ENCODE data around the gene LSM10. TPM values are rescaled to one million over a fixed set of nuclear protein-coding genes. Genes with fewer than 3 reads are reported as not detected.

LSM10 gene
- total and polyA plus RNA-seq, 9 of the 15 experiments (the other 6 are each of a cell fraction or from before 2014, with no cell fraction given) = 13.2 to 146 (median 68.9) TPM

GRCh38 chr1:36398370-36398977 lies 766 bp upstream of the LSM10 start (continued):
- TF ChIP-seq ZNF449 (CRISPR knock-in tag; IDR thresholded peaks at IDR 0.05) (peak; percentile 92), POU5F1 (IDR thresholded peaks at IDR 0.05; ENCODE audit: borderline replicate concordance, low read depth, low read length, partially characterized antibody) (no peak), PBX2 (CRISPR knock-in tag; IDR thresholded peaks at IDR 0.05; ENCODE audit: low read depth) (no peak), PBX2 (tag; conservative IDR thresholded peaks at IDR 0.05; ENCODE audit: low read depth) (peak; percentile 62; the same call in 1 of the 2 replicates), DIDO1 (tag; IDR thresholded peaks at IDR 0.05; ENCODE audit: low read depth) (peak; percentile 78; the same call in 1 of the 2 replicates), ZNF584 (CRISPR knock-in tag; IDR thresholded peaks at IDR 0.05; ENCODE audit: low read depth) (peak; percentile 90), ASH1L (IDR thresholded peaks at IDR 0.05; ENCODE audit: borderline replicate concordance, low read depth, partially characterized antibody) (no peak), HDAC8 (tag; IDR thresholded peaks at IDR 0.05) (peak; percentile 97), POLR2AphosphoS2 (IDR thresholded peaks at IDR 0.05; ENCODE audit: low read length) (no peak), MED1 (CRISPR knock-in tag; IDR thresholded peaks at IDR 0.05; ENCODE audit: borderline replicate concordance) (no peak), ZBTB17 (CRISPR knock-in tag; IDR thresholded peaks at IDR 0.05) (peak; percentile 81), VEZF1 (CRISPR knock-in tag; IDR thresholded peaks at IDR 0.05) (peak; percentile 1; the same call in 1 of the 2 replicates), ZNF707 (CRISPR knock-in tag; conservative IDR thresholded peaks at IDR 0.05) (peak; percentile 62)
- TF ChIP-seq, protein P1, sequence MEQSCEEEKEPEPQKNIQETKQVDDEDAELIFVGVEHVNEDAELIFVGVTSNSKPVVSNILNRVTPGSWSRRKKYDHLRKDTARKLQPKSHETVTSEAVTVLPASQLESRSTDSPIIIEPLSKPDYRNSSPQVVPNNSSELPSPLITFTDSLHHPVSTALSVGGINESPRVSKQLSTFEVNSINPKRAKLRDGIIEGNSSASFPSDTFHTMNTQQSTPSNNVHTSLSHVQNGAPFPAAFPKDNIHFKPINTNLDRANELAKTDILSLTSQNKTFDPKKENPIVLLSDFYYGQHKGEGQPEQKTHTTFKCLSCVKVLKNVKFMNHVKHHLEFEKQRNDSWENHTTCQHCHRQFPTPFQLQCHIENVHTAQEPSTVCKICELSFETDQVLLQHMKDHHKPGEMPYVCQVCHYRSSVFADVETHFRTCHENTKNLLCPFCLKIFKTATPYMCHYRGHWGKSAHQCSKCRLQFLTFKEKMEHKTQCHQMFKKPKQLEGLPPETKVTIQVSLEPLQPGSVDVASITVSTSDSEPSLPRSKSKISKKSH (CRISPR knock-in tag; IDR thresholded peaks at IDR 0.05) = no peak
- TF ChIP-seq, protein P2, sequence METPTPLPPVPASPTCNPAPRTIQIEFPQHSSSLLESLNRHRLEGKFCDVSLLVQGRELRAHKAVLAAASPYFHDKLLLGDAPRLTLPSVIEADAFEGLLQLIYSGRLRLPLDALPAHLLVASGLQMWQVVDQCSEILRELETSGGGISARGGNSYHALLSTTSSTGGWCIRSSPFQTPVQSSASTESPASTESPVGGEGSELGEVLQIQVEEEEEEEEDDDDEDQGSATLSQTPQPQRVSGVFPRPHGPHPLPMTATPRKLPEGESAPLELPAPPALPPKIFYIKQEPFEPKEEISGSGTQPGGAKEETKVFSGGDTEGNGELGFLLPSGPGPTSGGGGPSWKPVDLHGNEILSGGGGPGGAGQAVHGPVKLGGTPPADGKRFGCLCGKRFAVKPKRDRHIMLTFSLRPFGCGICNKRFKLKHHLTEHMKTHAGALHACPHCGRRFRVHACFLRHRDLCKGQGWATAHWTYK (CRISPR knock-in tag; IDR thresholded peaks at IDR 0.05) = peak; percentile 78; the same call in 1 of the 2 replicates
- TF ChIP-seq, protein P3, sequence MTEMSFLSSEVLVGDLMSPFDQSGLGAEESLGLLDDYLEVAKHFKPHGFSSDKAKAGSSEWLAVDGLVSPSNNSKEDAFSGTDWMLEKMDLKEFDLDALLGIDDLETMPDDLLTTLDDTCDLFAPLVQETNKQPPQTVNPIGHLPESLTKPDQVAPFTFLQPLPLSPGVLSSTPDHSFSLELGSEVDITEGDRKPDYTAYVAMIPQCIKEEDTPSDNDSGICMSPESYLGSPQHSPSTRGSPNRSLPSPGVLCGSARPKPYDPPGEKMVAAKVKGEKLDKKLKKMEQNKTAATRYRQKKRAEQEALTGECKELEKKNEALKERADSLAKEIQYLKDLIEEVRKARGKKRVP (CRISPR knock-in tag; IDR thresholded peaks at IDR 0.05) = peak; percentile 66
- TF ChIP-seq, protein P4, sequence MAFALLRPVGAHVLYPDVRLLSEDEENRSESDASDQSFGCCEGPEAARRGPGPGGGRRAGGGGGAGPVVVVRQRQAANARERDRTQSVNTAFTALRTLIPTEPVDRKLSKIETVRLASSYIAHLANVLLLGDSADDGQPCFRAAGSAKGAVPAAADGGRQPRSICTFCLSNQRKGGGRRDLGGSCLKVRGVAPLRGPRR (CRISPR knock-in tag; IDR thresholded peaks at IDR 0.05) = peak; percentile 90

All from K562 (cell line).